HCT116 (cell line): ENCODE results near the gene EPHA10.

Source experiments
- EGR1 ChIP-seq: IDR thresholded peaks from 2 replicates; pipeline ENCODE4 v1.6.1; 2012; ENCODE audit warnings: low read depth
- FOSL1 ChIP-seq: IDR thresholded peaks from 2 replicates; pipeline ENCODE4 v1.6.1; 2012; ENCODE audit warnings: low read depth
- POLR2AphosphoS5 ChIP-seq: IDR thresholded peaks from 2 replicates; pipeline ENCODE4 v1.6.1; 2011; ENCODE audit warnings: mild to moderate bottlenecking, low read depth, low read length, moderate library complexity

DNA sequence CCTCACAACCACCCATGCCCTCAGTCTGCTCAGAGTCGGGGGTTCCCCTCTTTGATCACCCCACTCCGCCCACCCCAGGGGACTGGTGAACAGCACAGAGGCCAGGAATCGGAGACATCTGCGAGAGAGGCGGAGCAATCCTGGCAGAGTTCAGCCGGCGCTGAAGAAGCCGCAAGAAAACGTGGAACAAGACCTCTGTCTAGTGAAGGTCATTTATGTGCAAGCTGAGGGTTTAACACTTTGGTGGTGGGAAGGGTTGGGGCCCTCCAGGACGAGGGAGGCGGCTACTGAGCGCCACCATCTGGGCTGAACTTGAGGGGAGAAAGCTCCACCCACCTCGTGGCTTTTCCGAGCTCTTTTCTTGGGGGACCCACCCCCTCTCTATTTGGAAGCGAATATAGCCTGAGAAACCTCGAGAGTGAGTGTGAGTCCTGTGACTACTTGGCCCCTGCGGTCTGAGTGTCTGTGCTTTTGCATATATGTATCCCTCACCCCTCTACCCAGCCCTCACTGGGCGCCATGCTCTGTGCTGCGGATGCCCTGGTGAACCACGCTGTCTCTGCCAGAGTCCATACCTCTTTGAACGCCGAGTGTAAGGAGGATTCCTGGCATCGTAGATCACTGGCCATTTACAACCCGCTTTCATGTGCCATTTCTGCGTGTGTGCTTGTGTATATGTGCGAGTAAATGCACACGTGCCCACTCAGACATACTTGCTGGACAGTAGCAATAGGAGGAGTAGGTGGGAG is 1.2 kb upstream of the EPHA10 start:
- TF ChIP-seq EGR1 (no peak), FOSL1 (no peak), POLR2AphosphoS5 (no peak)
